Cardiac fibroblast (primary cell): ENCODE measurements around the gene DLGAP3.
A peak's percentile ranks its signal among the peaks of the same experiment; 100 is the strongest.

Source experiments
- DNase-seq, 2 donors: peaks; one replicate each; pipeline versions ENCODE4 v3.0.0 to v3.0.0-alpha.2; 2010; ENCODE audit warnings: low read depth in 2 of 2
- H3K4me3 ChIP-seq, 2 donors: replicated peaks in 1 of 2; 1 replicate in 1 of 2; 2 replicates in 1 of 2; pipeline ENCODE4 v1.5.1; 2011; ENCODE audit warnings: low read depth in 2 of 2, low read length in 2 of 2, mild to moderate bottlenecking in 2 of 2, moderate library complexity in 1 of 2
- TF ChIP-seq, protein P1 (sequence below): IDR thresholded peaks from one replicate; pipeline ENCODE4 v1.5.1; 2011; ENCODE audit warnings: low read depth, mild to moderate bottlenecking, low read length, inconsistent platforms

The DLGAP3 gene

DNA sequence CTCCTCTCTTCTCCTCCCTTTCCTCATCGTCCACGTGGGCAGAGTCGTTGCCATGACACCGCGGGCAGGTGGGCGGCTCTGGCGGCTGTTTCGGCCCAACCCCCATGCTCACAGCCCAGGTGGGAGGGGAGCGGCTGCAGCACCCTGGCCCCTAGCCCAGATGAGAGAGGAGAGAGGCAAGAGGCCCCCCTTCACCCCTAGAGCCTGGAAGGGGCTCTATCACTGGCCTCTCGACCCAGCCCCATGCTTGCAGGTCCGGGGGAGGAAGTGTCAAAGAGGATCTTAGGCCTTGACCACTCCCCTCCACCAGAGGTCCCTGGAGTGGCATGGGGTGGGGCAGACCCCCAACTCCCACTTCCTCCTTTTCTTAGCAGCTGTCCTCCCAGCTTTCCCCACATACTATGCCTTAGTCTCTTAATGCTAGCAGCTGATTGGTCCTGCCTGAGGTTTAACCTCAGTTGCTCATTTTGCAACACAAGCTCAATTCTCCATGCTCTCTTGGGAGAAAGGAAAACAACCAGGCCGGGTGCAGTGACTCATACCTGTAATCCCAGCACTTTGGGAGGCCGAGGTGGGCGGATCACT is 10.4 kb downstream of the DLGAP3 start:
- TF ChIP-seq, protein P1, sequence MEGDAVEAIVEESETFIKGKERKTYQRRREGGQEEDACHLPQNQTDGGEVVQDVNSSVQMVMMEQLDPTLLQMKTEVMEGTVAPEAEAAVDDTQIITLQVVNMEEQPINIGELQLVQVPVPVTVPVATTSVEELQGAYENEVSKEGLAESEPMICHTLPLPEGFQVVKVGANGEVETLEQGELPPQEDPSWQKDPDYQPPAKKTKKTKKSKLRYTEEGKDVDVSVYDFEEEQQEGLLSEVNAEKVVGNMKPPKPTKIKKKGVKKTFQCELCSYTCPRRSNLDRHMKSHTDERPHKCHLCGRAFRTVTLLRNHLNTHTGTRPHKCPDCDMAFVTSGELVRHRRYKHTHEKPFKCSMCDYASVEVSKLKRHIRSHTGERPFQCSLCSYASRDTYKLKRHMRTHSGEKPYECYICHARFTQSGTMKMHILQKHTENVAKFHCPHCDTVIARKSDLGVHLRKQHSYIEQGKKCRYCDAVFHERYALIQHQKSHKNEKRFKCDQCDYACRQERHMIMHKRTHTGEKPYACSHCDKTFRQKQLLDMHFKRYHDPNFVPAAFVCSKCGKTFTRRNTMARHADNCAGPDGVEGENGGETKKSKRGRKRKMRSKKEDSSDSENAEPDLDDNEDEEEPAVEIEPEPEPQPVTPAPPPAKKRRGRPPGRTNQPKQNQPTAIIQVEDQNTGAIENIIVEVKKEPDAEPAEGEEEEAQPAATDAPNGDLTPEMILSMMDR = no peak
- DNase-seq = peak in 1 of 2 donors; percentile 4
- H3K4me3 ChIP-seq = no peak overlapping the region

DNA sequence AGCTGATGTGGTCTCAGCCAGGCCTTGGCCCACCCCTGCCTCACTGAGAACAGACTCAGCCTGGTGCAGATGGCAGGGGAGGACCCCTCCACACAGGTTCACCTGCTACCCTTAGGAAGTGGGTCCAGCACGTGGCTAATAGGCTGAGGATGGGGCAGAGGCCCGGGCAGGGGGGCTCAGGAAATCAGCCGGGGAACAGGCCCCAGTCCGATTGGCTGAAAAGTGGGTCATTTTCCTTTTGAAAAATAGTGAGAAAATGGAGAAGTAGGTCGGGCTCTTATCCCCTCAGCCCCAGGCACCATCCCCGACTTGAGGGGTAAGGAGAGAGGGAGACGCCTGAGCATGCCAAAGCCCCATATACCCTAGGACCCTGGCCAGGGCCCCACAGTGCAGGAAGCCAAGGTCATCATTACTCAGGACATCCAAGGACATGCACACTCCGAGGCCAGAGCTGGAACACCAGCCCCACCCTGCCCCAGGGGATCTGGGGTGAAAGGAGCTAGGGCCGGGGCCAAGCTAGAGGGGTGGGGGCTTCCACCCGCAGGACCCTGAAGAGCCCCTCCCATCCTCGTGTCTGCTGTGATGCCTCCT is 11.0 kb downstream of the DLGAP3 start:
- TF ChIP-seq, protein P1 = no peak
- no peak overlapping the region for H3K4me3 ChIP-seq
- DNase-seq = no peak

DNA sequence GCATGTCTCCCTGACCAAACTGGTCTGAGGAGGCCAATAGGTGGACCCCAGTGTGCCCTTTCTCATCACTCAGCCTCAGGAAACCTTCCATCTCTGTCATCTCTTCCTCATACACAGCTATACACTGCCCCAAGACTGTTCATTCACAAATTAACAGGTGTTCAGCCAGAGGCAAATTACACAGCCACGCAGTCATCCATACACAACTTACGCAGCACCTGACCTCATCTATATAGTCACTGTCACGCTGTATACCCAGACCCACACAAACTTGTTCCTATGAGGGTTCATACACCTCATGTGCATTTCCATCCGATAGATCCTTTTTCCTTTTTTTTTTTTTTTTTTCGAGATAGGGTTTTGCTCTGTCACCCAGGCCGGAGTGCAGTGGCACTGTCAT is 12.4 kb downstream of the DLGAP3 start:
- DNase-seq = no peak
- no peak overlapping the region for H3K4me3 ChIP-seq
- TF ChIP-seq, protein P1 = no peak

DNA sequence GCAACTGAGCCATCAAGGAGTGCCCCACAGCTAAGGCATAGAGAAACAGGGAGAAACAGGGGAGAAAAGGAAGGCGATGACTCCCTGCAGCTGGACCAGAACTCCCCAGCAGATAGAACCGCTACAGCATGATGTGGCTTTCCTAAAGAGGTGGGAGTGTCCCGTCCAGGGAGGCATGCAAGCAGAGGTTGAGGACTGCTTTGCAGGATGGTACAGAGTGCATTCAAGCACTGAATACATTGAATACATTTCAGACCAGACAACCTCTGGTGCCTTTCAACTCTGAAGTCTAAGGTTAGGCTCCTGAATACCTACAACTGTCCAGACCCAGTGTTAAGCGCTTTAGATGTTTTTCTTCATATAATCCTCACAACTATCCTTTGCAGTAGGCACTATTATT is 13.3 kb downstream of the DLGAP3 start:
- no peak for DNase-seq
- no peak overlapping the region for H3K4me3 ChIP-seq
- TF ChIP-seq, protein P1 = no peak

DNA sequence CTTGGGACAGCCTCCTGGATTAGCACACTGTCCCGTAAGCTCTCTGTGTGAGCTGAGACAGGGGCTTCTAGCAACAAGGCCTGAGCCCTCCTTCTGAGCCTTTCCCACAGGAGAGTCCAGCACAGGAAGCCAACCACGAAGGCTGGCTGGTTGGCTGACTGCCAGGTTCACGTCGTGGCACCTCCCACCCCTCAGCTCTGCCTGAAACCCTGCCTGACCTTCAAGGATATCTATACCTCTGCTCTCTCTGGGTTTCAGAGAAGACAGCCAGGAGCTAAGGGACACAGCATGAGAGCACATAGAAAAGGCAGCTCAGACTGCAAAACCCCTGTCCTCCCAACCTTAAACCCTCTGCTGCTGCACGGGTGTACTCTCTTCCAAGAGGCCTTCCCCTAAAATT is 13.9 kb downstream of the DLGAP3 start:
- H3K4me3 ChIP-seq = no peak overlapping the region
- DNase-seq = no peak
- TF ChIP-seq, protein P1 = no peak

DNA sequence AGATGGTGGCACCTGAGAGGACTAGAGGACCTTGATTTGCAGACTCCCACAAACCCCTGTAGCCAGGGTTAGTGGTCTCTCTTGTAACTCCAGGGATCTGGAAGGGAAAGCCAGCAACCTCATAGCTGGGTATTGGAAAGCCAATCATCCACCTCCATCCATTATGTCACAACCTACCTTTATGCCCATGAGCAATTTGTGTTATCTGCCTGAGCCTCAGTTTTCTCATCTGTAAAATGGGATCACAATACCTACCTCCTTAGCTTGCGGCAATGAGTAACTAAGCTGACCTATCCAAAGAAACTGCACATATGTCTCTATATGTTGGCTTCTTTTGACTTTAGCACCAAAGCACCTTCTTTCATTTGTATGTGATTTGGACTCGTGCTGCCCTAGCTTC is 14.5 kb downstream of the DLGAP3 start:
- no peak for DNase-seq
- TF ChIP-seq, protein P1 = no peak
- H3K4me3 ChIP-seq = no peak overlapping the region

DNA sequence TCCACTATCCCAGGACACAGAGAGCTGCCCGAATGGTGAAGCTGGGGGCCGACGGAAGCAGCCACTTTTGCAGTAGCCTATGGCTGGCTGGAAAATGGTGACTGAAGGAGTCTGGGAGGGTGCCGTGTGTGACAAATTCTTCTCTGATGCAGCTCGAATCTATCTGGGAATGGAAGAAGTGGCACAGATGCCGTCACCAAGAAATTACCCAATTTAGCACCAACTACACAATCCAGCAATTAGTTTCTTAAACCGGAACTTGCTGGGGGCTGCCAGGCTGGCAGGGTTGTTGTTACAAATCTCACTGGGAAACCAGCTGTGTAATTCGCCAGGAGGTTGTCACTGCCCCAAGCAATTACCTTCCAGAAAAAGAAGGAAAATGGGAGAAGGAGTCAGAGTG is 18.0 kb downstream of the DLGAP3 start:
- DNase-seq = no peak
- TF ChIP-seq, protein P1 = no peak
- no peak overlapping the region for H3K4me3 ChIP-seq
